Spleen (tissue), 11 donors: ENCODE results near the gene GALNT13. TPM values are rescaled to one million over a fixed set of nuclear protein-coding genes. Genes with fewer than 3 reads are reported as not detected.

Experiments used
- DNase-seq: peaks from one replicate; pipeline ENCODE4 v3.0.0-alpha.2; 2020
- H3K27ac ChIP-seq, 8 donors: fragments of 200-600 bp; sonication (generic) in 7 of 8; 1 replicate in 4 of 8; 2 replicates in 4 of 8; pipeline versions ENCODE4 v1.5.0 to v1.8.0; 2016 to 2021; ENCODE audit warnings: inconsistent platforms in 4 of 8, mild to moderate bottlenecking in 4 of 8, moderate library complexity in 1 of 8
- H3K27me3 ChIP-seq, 7 donors: fragments of 200-600 bp; sonication (generic) in 6 of 7; replicated peaks in 1 of 7; 1 replicate in 4 of 7; 2 replicates in 3 of 7; pipeline versions ENCODE4 v1.5.0 to v1.8.0; 2016 to 2021; ENCODE audit warnings: inconsistent platforms in 3 of 7, mild to moderate bottlenecking in 1 of 7
- H3K36me3 ChIP-seq, 6 donors: fragments of 200-600 bp; sonication (generic) in 5 of 6; 1 replicate in 4 of 6; 2 replicates in 2 of 6; pipeline versions ENCODE4 v1.5.0 to v1.8.0; 2016 to 2021; ENCODE audit warnings: inconsistent platforms in 2 of 6
- H3K4me1 ChIP-seq, 6 donors: fragments of 200-600 bp; sonication (generic) in 5 of 6; 1 replicate in 3 of 6; 2 replicates in 3 of 6; pipeline versions ENCODE4 v1.5.0 to v1.8.0; 2016 to 2021; ENCODE audit warnings: inconsistent platforms in 3 of 6
- H3K4me3 ChIP-seq, 8 donors: fragments of 200-600 bp; sonication (generic) in 7 of 8; 1 replicate in 4 of 8; 2 replicates in 4 of 8; pipeline versions ENCODE4 v1.5.0 to v1.8.0; 2016 to 2021; ENCODE audit warnings: inconsistent platforms in 4 of 8, mild to moderate bottlenecking in 4 of 8, moderate library complexity in 2 of 8
- H3K9me3 ChIP-seq, 8 donors: fragments of 200-600 bp; sonication (generic) in 7 of 8; 1 replicate in 4 of 8; 2 replicates in 4 of 8; pipeline versions ENCODE4 v1.5.0 to v1.8.0; 2016 to 2021; ENCODE audit warnings: inconsistent platforms in 4 of 8
- CTCF ChIP-seq, 11 experiments: fragments of 200-600 bp in 7 of 11; fragments of 450-650 bp in 4 of 11; sonication (generic) in 4 of 11; IDR thresholded peaks in 8 of 11; conservative IDR thresholded peaks in 3 of 11; 1 replicate in 7 of 11; 2 replicates in 4 of 11; pipeline versions ENCODE4 v1.4.0 to v1.8.0; 2016 to 2021; ENCODE audit warnings: antibody characterized with exemption in 11 of 11, inconsistent platforms in 4 of 11, mild to moderate bottlenecking in 1 of 11
- POLR2A ChIP-seq, 3 donors: fragments of 450-650 bp; IDR thresholded peaks; one replicate each; pipeline ENCODE4 v1.5.1; 2017; ENCODE audit warnings: antibody characterized with exemption in 3 of 3, mild to moderate bottlenecking in 1 of 3
- POLR2AphosphoS5 ChIP-seq, 3 donors: sonication (generic); formaldehyde crosslinking; IDR thresholded peaks; one replicate each; pipeline ENCODE4 v1.5.1; 2017; ENCODE audit warnings: antibody characterized with exemption in 3 of 3
- WGBS, 5 donors: extraction: QIAGEN DNeasy Blood & Tissue Kit in 3 of 5; methylation state at CpG; one replicate each; pipeline versions ENCODE4 v1.1.5 to v1.1.7; 2013 to 2018; 5-methylcytosine and 5-hydroxymethylcytosine counted together
- intact Hi-C: fragments of 100-400 bp; cut with DNase I; formaldehyde crosslinking; loops from one replicate; pipeline ENCODE4 v1.15.0; 2023; ENCODE audit warnings: low total_unique reads
- polyA plus RNA-seq, 3 donors: library from polyadenylated mRNA; stranded (reverse); fragments of 200-250 nt; gene quantifications; one replicate each; pipeline ENCODE4 v1.2.1, GENCODE V29; 2013
- total RNA-seq, 7 donors: library from RNA; depleted of rRNA in 3 of 7; stranded (reverse); fragments of >200 nt in 3 of 7; fragmentation: NEBNext Ultra II Directional in 4 of 7; extraction: Animal tissue kit (Norgen Biotek cat#: 25700) in 4 of 7; gene quantifications; one replicate each; pipeline versions ENCODE4 v1.1.0 to v1.2.1, GENCODE V29; 2016 to 2021
- donor health status: healthy with polysubstance abuse.
- donor health status: DM: no; HTN: no; CAD: no; lungs with moderate emphysema.
- donor health status: DM: no; HTN: no; CAD: no.
- donor health status: Bipolar disorder and iron deficiency.
- donor health status: healthy.
- donor health status: DM: no; HTN: no; CAD: no.
- donor health status: DM: yes; HTN: yes; CAD: no.

GALNT13 gene
- total and polyA plus RNA-seq, 10 donors = 0.02 to 0.61 (median 0.11) TPM; not detected in 6

DNA sequence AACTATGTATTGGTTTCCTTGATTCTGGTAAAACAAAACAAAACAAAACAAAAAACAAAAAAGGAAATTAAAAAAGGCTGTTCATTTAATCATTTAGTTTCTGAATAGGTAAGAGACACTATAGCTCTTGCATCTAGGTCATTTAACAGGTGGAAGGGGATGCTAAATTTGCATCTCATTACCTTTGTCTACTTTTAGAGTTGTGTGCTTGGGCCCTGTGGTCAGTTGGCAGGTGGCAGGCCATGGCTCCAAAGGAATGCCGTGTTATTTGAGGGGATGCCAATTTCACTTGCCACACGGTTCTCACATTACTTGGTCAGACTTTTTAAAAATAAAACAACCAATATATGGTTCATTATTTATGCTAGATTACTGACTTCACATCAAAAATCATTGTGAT lies 9.2 kb downstream of the GALNT13 start:
- Histone ChIP-seq H3K9me3 (no peaks in the 10 kb centered on the region), H3K36me3 (no peaks in the 10 kb centered on the region), H3K27me3 (no peaks in the 10 kb centered on the region), H3K4me3 (no peak overlapping the region), H3K27ac (no peak overlapping the region), H3K4me1 (no peaks in the 10 kb centered on the region)
- WGBS, 5 donors = 69 to 93% (median 82%) methylated on average over 2 of the region's 2 CpGs
- TF ChIP-seq CTCF (IDR thresholded peaks at IDR 0.05 in 8 of 11, conservative IDR thresholded peaks at IDR 0.05 in 3 of 11) = no peak
- no peak for TF ChIP-seq POLR2A (IDR thresholded peaks at IDR 0.05)
- TF ChIP-seq POLR2AphosphoS5 (IDR thresholded peaks at IDR 0.05) = no peak
- DNase-seq = no peak
- intact Hi-C loops = no loop called here

DNA sequence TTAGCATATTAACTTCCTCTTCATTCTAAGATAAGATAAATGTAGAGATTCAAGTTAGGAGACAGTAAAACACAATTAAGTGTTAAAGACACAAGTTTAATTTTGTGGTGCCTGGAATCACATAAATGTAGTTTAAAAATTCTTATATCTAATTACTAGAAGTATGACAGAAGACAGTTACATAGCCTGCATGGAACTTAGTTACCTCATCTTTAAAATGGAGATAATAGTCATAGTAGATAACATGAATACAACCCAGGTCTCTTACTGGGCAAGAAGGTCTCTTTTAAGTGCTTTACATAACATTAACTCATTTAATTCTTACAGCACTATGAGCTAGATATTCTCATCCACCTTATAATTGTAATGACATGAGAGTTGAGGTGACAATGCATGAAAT lies 15.1 kb downstream of the GALNT13 start:
- Histone ChIP-seq H3K27ac (no peak overlapping the region), H3K9me3 (no peaks in the 10 kb centered on the region), H3K4me1 (no peaks in the 10 kb centered on the region), H3K27me3 (no peaks in the 10 kb centered on the region), H3K36me3 (no peaks in the 10 kb centered on the region), H3K4me3 (no peak overlapping the region)
- no peak for TF ChIP-seq POLR2A (IDR thresholded peaks at IDR 0.05)
- no peak for TF ChIP-seq POLR2AphosphoS5 (IDR thresholded peaks at IDR 0.05)
- no peak for TF ChIP-seq CTCF (IDR thresholded peaks at IDR 0.05 in 8 of 11, conservative IDR thresholded peaks at IDR 0.05 in 3 of 11)
- no peak for DNase-seq
- intact Hi-C loops = no loop called here

- TF ChIP-seq POLR2AphosphoS5 (IDR thresholded peaks at IDR 0.05) (no peak), POLR2A (IDR thresholded peaks at IDR 0.05) (no peak), CTCF (IDR thresholded peaks at IDR 0.05 in 8 of 11, conservative IDR thresholded peaks at IDR 0.05 in 3 of 11) (no peak)
- no peaks in the 10 kb centered on the region for H3K9me3 ChIP-seq
- H3K27me3 ChIP-seq = no peaks in the 10 kb centered on the region
- H3K4me1 ChIP-seq = no peaks in the 10 kb centered on the region
- no peak overlapping the region for H3K4me3 ChIP-seq
- intact Hi-C loops = no loop called here
- 14 to 36% (median 24%) methylated on average over 1 of the region's 1 CpG for WGBS, 5 donors
- DNase-seq = no peak
- no peak overlapping the region for H3K27ac ChIP-seq
- no peaks in the 10 kb centered on the region for H3K36me3 ChIP-seq
Measured at GRCh38 chr2:153890576-153890975, 18.9 kb downstream of the GALNT13 start.

DNA sequence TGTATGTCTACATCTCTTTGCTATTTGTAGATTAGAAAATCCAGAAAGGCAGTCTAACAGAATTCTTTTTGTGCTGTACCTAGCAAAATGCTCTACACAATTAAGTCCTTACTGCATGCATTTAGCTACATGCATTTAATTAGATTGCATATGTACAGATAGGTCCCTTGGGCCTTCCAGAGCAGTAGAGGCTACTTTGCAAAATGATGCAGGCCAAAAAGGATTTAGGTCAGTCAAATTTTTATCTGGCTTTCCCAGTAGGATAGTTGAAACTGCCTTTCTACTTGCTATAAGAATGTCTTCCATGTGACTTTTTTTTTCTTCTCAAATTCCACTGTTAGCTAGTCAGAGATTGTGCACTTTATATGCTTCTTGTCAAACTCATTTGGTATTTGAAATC lies 19.3 kb downstream of the GALNT13 start:
- no peaks in the 10 kb centered on the region for H3K9me3 ChIP-seq
- H3K36me3 ChIP-seq = no peaks in the 10 kb centered on the region
- no peaks in the 10 kb centered on the region for H3K4me1 ChIP-seq
- no peak overlapping the region for H3K27ac ChIP-seq
- intact Hi-C loops = no loop called here
- no peak for DNase-seq
- TF ChIP-seq CTCF (IDR thresholded peaks at IDR 0.05 in 8 of 11, conservative IDR thresholded peaks at IDR 0.05 in 3 of 11) (no peak), POLR2AphosphoS5 (IDR thresholded peaks at IDR 0.05) (no peak), POLR2A (IDR thresholded peaks at IDR 0.05) (no peak)
- no peak overlapping the region for H3K4me3 ChIP-seq
- H3K27me3 ChIP-seq = no peaks in the 10 kb centered on the region
